Measurements from ENCODE around the gene LGR4.

The LGR4 gene

DNA sequence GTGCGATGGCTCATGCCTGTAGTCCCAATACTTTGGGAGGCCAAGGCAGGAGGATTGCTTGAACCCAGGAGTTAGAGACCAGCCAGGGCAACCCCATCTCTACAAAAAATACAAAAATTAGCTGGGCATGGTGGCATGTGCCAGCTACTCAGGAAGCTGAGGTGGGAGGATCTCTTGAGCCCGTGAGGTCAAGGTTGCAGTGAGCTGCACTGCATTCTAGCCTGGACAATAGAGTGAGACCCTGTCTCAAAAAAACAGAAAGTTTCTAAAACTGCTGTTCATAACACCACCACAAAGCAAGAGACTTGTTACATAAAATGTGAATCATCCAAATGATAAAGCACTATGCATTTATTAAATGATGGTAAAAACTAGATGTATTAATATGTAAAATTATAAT lies 69.4 kb downstream of the LGR4 start:
- DNase-seq (ENCODE audit: low read depth in 2 of 2) = no peak

DNA sequence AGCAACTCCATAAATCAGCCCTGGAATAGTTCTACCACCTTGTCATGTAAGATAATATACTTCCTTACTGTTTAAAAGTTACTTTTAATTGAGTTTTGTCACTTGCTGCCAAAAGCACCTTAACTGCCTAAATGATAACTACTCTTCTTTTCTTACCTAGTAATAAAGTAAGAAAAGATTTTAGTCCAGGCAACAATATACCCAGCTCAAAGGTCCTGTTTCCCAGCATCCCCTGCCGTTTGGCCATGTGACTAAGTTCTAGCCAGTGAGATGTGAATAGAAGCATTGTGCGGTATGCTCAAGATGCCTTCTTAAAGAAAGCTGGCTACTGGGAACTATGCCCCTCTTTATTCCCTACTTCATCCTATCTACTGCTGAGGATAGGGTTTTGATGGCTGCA lies 70.1 kb downstream of the LGR4 start:
- no peak for DNase-seq (ENCODE audit: low read depth in 2 of 2)

DNA sequence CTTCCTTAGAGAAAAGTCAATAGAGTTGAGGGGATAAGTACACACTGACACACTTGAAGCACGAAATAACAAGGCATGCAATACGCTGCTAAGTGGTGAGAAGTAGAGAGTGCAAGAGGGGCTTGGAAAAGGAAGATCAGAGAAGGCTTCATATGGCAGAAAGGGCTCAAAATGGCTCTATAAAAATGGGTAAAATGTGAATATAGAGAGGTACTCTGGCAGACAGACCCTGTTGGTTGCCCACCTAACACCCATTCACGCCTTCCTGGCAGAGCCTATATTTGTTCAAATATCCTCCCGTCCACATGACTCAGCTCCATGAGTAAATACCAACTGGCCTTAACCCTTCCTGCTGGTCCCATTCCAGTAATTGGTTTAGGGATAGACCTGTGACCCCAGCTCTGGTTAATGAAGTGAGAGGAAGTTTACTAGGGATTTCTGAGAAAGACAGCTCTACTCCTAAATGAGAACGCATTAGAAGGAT lies 70.7 kb downstream of the LGR4 start:
- DNase-seq (ENCODE audit: low read depth in 2 of 2) = no peak

DNA sequence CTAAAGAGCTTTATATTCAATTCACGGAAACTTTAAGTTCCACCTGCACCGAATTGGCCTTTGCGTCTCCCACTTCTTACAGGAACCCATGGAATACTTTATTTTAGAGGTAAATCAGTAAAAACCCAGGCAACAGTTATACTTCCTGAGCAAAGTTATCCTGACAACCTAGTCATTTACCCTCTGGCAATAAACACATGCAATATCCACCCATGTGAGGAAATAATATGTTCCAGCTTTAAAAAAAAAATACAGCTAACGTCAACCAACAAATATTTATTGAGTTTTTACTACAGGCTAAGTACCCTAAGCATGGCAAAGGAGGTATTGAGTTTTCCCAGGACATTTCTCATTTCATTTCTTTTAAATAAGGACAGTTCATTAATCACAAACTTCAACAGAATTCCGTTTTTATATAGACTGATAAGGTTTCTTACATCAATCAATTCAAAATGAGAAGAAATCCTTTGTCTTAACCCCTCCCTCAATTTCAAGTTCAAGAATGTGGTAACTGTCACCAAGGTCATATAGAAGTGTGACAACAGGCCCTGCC lies 71.2 kb downstream of the LGR4 start:
- DNase-seq (ENCODE audit: low read depth in 2 of 2) = no peak

DNA sequence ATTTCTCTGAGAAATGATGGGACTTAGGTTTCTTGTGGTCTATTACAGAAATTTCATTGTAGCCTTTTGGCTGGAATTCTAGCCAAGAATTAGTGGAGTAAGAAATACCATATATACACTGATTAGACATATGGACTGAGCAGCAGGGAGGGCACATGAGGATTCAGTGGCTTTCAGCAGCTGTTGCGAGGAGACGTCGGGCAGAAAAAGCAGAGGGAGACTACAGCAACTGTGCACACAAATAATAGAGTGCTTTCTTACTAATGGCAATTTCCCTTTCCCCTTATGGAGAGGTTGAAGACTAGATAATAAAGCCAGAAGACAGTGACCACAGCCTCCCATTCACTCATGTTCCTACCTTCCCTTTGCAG lies 74.2 kb downstream of the LGR4 start:
- no peak for DNase-seq (ENCODE audit: low read depth in 2 of 2)

DNA sequence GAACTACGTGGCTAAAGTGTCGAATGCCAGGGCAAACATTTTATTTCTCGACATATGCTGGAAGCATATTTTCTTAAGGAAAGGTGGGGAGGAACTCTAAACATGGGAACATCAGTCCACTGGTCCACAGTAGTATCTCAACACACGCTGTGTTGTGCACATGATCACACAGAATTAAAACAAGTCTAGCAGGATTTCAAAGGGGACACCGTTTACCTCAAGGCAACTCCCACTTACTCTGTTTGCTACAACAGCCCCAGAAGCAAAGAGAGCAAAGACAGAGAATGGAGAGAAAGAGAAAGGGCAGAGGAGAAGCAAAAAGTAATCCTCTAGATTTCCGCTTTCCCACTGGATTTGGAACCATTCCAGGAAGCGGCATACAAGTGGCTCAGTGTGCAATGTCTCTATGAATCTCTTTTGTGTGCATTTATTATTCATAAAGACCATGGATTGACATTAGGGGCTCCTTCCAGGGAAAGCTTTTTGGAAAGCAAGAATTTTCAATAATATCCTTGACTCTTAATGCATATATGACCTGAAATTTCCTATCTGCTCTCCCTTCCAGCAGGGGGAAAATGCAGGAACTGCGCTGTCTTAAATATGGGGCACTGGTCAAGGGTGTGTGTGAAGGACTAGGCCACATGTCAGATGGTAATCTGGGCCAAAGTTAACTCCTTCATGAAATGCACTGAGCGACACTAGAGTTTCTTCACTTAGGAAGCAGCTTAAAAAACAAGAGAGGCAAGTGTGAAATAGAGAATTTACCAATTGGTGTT lies 74.8 kb downstream of the LGR4 start:
- DNase-seq (ENCODE audit: low read depth in 2 of 2) = no peak

DNA sequence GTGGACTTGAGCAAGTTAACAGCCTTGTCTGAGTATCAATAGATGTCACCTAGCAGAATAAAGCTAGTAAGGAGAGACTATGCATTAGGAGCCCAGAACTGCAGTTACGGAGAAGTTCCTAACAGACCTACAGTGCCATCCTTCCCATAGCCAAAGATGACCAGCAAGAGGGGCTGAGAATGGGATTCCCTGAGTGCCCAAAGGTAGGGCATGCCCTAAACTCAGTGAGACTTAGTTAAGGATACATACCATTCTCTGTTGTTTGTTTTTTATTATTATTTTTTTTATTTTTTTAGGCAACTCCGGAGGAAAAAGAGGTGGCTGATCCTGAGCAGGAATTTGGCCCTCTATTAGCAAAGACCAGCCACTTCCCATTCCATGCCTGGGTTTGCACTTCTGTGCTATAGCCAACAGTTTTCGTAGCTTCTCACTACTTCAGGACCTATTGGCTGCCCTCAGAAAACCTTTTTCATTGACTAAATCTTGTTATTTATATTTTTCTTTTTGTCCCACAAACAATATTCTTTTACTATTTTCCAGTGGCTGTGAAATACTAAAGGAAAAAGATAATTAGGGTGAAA lies 76.2 kb downstream of the LGR4 start:
- DNase-seq (ENCODE audit: low read depth in 2 of 2) = no peak

DNA sequence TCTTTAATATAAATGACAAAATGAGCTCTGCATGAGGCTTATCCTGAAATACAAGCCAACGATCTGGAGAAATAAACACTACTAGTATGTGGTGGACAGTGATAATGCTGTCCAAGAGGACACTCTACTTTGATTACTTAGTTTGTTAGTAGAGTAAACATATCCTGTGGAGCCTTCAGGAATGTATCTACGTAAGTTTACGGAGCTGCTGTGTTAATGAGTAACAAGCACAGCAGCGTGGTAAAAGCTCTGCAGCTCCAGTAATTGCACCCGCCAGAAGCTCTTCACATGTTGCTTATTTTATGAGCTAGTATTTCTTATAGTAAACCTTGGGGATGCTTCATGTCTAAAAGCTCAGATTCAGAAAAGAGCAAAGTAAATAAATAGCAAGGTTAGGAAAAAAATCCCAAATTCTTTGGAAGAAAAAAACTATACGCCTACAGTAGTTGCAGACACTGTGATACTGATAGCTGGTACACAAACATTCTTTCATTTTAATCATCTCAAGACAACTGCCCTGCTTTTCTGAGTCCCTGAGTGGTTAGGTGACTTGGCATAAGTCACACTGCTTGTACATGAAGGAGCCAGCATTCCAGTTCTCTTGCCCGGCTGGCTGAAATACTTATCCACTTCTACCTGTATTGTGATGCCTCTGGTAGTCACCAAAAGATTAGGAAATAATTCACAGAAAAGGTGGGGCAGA lies 76.9 kb downstream of the LGR4 start:
- no peak for DNase-seq (ENCODE audit: low read depth in 2 of 2)

DNA sequence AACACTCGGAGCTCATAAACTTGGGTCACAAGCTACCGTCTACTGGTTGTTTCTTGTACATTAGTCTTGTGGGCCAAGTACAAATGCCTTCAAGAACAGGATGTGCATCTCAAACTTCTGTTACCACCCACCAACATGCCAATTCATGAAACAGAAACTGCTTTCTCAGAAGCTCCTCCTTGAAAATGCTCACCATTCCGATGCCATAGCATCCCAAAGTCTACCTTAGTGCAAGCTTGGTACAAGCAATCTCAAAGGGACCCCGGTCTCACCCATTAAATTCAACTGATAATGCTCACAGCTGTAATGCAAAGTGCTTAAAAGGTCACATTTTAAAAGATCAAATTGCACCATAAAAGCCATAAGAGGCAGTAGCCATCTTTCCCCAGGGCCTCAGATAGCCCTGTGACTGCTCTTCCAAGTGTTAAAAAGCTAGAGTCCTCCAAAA lies 77.8 kb downstream of the LGR4 start:
- no peak for DNase-seq (ENCODE audit: low read depth in 2 of 2)

DNA sequence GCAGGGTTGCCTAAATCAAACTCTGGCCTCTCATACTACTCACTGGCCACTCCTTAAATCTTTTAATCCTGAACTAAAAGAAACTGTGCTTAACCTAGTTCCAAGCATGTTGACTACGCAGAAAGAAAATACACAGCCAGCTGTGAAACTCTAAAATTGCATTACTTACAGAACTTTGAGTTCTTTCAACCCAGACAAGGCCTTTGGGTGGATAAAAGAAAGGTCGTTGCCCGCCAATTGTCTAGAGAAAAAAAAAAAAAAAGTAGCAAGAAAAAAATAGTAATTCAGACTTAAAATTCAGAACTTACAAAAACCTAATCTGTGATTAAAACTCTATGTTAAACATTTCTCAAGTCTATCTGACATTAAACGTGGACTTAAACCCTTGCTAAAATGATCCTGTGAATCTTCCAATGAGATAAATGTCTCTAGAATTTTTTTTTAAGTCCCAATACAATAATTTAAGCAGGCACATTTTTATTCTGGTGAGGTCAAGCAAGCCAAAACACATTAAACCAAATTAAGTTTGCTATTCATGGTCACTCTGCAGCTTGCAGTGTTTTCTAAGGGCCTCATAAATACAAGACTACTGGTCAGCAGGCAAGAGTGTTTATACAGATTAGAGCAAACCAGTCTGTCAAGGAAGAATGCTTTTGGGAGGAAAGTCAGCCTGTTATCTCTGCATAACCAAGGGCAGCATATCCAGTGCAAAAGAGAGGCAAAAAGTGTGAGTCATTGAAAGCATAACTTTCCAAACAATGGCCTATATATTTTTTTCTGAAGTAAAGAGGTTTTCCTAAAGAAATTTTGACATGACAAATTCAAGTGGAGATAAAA lies 80.1 kb downstream of the LGR4 start:
- no peak for DNase-seq (ENCODE audit: low read depth in 2 of 2)

DNA sequence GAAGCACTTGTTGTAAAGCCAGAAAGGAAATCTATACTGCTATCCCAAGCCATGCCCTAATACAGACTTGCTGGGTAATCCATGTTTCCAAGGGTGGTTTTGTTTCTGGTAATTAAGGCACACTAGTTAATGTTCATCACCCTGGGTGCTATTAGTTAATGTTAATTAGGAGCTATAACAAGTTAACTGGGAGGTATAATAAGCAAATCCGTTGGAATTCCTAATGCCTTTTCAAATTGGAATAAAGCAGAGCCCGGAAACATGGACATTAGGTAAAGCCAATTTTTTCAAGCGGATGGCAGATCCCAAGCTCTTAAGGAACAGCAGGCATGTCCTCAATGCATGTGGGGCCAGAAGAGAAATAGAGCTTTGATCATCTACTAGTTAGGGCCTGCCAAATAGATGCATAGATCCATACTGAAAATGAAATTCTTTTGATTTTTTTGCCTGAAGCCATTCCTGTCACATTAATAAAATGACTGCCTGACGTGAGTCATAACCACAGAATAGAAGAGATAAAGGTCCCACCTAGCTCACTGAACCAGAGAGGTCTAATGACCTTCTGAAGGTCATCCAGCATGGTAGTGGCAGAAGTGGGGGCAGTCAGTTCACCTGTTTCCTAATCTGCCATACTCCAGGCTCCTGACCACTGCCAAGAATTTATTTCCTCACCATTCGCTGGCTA lies 81.1 kb downstream of the LGR4 start:
- no peak for DNase-seq (ENCODE audit: low read depth in 2 of 2)

DNA sequence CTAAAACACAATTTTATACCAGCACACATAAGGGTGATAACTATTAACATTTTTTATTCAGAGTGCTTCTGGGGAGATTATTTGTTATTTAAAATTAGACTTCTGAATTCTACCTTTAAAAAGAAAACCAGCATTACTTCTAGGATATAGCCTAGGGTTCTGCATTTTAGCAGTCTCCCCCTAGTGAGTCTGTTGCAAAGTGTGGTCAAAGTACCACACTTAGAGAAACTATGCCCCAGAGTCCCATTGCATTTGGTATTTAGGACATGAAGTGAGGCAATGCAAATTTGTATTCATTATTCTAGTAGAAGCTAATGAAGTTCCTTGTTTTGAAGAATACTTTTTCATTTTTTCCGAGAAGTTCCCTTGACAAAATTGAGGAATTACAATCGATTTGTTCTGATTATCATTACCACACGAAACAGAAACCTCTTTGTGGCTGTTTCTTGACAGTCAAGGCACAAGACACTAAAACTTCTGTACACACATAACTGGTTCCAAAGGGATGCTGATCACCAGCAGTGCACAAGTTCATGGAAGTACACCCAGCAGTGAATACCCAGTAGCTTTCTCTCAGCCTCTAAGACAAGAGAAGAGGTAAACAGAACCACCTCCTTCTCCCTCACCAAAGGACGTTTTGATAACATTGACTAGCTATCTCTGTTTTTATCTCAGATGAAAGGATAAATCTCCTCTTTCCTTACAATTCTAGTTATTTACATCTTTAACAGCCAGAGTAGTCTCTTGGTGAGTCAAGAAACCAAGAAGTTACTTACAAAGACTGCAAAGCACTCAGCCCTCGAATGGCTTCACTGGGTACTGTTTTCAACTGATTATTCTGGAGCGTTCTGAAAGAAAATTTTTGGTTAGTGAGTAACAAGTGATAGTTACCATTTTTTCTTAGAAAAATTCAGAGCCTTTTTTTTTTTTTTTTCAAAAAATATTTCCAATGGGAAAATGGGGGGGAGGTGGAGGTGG lies 82.0 kb downstream of the LGR4 start:
- no peak for DNase-seq (ENCODE audit: low read depth in 2 of 2)

DNA sequence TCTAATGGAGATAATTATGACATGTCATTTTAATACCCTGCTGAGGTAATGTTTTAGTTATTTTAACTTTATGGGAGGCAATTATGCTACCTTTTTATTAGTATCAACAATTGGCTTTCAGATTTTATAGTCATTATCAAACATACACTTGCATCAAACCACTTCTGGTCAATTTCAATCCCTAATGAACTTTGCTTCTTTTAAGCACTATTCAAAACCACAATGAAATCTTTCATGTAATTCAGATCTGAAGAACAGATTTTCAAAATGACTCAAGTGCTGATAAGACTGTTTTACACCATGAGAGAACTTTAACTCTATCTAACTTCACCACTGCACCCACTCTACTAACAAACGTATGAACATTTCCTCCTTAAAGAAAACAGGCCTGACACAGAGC lies 83.7 kb downstream of the LGR4 start:
- DNase-seq (ENCODE audit: low read depth in 2 of 2) = no peak

DNA sequence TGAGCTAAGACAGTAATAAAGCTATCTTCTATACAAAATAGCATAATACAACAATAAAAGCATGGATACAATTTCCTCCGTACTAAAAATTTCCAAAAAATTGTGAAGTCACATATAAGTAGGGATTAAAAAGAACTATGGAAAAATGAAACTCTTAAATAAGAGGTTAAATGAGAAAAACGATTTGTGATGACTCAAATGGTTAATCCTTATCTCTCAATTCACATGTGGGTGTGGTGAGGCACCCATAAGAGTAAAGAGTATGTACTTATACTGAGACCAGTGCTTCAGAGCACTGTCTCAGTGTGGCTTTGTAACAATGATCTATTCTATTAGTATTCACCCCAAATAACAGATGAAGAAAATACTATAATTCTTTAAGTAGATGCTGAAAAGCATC lies 84.6 kb downstream of the LGR4 start:
- DNase-seq (ENCODE audit: low read depth in 2 of 2) = no peak

DNA sequence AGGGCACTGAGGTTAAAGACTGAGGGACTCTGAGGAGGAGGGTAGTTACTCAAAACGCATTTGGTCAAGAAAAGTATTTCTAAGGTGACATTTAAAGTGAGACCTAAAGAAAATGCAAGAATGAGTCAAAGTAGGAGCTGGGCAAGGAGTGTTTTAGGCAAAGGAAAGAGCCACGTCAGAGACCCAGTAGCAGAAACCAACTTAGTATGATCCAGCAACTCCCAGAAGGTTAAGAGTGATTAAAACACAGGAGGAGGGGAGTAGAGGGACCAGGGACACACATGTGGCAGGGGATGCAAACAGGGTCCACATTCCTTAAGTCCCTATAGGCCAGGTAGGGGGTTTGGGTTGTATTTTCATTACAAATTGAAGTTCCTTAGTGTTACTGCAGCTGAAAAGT lies 85.2 kb downstream of the LGR4 start:
- no peak for DNase-seq (ENCODE audit: low read depth in 2 of 2)

DNA sequence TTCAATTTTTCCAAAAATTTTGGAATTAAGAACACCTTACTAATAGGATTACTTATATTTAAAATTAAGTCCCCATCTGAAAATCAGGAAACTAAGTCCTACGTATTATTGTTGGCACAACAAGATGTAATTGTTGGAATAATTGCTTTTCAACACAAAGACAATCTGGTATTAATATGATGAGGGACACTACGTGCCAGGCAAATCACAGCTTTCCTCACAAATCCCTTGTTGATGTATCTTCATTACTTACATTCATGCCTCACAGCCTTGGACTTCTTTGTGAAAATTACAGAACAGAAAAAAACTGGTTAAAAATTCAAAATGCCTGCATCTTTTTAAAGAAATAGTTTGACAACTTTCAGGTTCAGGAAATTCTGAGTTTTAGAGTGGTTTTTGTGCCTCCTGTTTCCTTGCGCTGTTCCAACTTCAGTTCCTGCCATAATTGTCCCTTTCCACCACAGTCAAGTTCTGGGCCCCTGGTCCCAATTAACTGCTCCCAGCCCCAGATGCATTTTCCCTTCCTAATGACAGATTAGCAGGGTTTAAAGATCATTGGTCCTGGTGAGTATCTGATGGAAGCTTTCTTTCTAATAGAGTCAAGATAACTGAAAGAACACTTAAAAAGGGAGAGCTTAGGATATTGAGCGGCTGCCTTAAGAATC lies 86.3 kb downstream of the LGR4 start:
- no peak for DNase-seq (ENCODE audit: low read depth in 2 of 2)

DNA sequence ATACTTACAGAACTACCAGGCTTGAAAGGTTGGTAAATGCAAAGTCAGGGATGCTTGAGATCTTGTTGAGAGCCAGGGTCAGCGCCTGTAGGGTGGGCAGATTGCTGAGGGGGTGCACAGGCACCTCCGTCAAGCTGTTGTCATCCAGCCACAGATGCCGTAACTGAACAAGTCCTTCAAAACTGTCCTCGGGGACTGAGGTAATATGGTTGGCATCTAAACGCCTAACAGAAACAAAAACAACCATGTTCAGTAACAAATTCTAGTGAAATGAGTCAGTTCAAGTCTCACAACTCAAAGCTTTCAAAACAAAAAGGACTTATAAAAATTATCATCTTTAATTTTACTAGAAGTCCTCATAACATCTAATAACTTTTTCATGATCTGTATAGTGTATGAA lies 87.3 kb downstream of the LGR4 start:
- DNase-seq (ENCODE audit: low read depth in 2 of 2) = no peak

DNA sequence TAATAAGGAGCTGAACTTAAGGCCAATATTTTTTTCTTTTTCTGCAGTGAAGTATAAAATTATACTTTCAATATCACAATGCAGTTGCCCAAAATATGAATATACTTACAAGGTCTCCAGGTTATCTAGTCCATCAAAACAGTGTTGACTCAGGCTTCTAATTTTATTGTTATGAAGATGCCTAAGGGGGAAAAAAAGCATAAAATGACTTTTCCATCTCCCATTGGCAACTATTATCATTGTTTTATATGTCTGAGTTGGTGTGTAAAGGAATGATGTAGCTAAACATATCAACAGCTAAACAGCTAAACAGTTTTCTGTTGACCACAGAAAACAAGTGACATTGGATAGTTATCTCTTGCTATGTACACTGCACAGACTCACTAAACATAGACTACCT lies 88.4 kb downstream of the LGR4 start:
- DNase-seq (ENCODE audit: low read depth in 2 of 2) = no peak

DNA sequence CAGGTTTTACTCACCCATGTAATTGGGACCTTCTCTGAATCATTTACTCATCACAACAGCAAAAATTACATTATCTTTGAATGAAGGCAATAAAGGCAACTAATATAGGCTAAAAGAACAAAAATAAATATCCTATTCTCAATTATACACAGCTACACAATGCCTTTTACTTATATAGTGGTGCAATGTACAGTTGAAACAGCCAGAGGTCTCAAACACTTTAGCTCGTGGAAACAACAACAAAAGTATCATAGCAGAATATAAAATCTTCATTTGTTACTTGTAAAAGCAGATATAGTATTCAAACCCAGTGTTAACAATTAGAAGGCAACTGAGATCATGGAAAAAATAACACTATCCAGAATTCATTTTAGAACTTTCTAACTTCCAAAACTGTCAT lies 88.9 kb downstream of the LGR4 start:
- no peak for DNase-seq (ENCODE audit: low read depth in 2 of 2)
